Measurements from ENCODE around the gene ASXL1. TPM values are rescaled to one million over a fixed set of nuclear protein-coding genes. Genes with fewer than 3 reads are reported as not detected.

Gene ASXL1
- total RNA-seq, 6 experiments from 2014 or later, result 49.0 to 62.4 (median 54.4) TPM

DNA sequence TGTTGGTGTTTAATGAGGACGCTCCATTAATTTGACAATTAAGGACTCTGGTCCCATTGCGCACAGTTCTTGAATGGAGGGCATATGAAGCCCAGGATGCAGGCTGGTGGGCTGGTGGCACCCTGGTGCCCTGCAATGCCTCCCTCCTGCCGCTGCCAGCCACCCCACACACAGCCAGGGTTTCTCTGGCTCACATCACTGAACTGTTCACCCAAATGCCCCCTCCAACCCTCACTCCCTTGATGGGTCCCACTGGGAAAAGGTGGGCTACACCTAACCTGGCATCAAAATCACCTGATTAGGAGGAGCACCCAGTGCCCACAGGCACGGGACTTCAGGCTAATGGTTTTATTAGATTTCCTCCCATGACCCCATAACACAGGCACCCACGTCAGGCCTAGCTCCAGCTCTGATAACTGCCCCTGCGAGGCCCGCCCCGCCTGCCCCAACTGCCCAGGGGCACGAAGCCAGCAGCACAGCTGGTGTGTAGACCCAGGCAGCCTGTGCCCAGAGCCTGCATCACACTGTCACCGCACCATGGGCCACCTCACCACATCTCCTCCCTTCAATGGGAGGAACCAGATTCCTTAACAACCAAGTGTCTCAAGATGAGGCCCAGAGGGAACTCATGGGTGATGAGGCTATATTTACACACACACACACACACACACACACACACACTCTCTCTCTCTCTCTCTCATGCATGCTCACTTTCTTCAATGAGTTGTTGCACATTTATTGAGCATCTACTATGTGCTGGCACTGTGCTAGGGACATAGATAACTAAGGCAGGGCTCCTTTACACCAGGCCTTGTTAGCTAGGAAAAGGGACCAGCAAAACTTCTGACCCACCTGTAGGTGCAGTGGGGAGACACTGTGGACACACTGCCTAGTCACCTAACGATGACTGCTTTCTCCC lies 119.7 kb downstream of the ASXL1 start:
- Mint-ChIP-seq H3K36me3 (ENCODE audit: low read depth) (0 out of 2 replicates have a peak, but pooled peaks cover 4% of the 10 kb centered on the region), H3K4me1 (ENCODE audit: low read depth) (peaks cover 57% of the 10 kb centered on the region), H3K4me3 (no peak overlapping the region; the same call in 1 of the 2 replicates), H3K27me3 (ENCODE audit: insufficient read depth) (no peaks in the 10 kb centered on the region; the same call in 1 of the 2 replicates), H3K27ac (peak overlapping the region; percentile 54; the same call in 1 of the 2 replicates), H3K9me3 (no peaks in the 10 kb centered on the region)
- peak; percentile 24 for DNase-seq
- TF ChIP-seq, protein P1, sequence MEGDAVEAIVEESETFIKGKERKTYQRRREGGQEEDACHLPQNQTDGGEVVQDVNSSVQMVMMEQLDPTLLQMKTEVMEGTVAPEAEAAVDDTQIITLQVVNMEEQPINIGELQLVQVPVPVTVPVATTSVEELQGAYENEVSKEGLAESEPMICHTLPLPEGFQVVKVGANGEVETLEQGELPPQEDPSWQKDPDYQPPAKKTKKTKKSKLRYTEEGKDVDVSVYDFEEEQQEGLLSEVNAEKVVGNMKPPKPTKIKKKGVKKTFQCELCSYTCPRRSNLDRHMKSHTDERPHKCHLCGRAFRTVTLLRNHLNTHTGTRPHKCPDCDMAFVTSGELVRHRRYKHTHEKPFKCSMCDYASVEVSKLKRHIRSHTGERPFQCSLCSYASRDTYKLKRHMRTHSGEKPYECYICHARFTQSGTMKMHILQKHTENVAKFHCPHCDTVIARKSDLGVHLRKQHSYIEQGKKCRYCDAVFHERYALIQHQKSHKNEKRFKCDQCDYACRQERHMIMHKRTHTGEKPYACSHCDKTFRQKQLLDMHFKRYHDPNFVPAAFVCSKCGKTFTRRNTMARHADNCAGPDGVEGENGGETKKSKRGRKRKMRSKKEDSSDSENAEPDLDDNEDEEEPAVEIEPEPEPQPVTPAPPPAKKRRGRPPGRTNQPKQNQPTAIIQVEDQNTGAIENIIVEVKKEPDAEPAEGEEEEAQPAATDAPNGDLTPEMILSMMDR (IDR thresholded peaks at IDR 0.05), result no peak

DNA sequence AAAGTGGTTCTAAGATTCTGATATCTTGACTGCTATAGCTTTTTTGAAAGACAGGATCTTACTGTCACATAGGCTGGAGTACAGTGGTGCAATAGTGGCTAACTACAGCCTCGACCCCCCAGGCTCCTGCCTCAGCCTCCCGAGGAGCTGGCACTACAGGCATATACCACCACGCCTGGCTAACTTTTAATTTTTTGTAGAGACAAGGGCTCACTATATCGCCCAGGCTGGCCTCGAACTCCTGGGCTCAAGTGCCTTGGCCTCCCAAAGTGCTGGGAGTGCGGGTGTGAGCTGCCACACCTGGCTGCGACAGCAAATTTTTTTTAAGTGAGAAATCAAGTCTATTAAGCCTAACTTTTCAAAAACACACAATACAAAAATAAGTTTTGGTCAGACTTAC lies 120.4 kb downstream of the ASXL1 start:
- H3K4me3 Mint-ChIP-seq, result no peak overlapping the region
- no peaks in the 10 kb centered on the region; the same call in 1 of the 2 replicates for H3K27me3 Mint-ChIP-seq (ENCODE audit: insufficient read depth)
- no peak for DNase-seq
- H3K36me3 Mint-ChIP-seq (ENCODE audit: low read depth), result 0 out of 2 replicates have a peak, but pooled peaks cover 2% of the 10 kb centered on the region
- no peaks in the 10 kb centered on the region for H3K9me3 Mint-ChIP-seq
- H3K4me1 Mint-ChIP-seq (ENCODE audit: low read depth), result peaks cover 54% of the 10 kb centered on the region
- H3K27ac Mint-ChIP-seq, result no peak overlapping the region
- TF ChIP-seq, protein P1 (IDR thresholded peaks at IDR 0.05), result no peak

DNA sequence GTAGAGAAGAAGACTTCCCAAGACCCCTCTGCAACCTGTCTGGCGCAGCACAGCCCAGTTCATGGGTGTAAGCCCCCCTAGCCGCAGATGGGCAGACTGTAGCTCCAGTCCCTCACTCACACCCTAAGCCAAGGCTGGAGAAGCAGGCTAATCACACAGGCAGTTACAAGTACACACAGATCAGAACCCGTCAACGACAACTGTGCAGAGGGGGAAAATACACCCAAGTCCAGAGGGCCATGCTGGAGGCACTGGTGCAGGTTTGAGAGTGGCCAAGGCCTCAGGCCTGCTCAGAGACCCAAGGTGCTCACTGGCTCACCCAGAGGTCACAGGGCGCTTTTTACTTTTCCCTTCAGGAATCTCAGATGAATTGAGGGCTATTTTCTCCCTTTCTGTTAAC lies 120.9 kb downstream of the ASXL1 start:
- Mint-ChIP-seq H3K4me3 (no peak overlapping the region), H3K9me3 (no peaks in the 10 kb centered on the region), H3K36me3 (ENCODE audit: low read depth) (no peaks in the 10 kb centered on the region), H3K27ac (no peak overlapping the region), H3K4me1 (ENCODE audit: low read depth) (peaks cover 53% of the 10 kb centered on the region), H3K27me3 (ENCODE audit: insufficient read depth) (no peaks in the 10 kb centered on the region; the same call in 1 of the 2 replicates)
- DNase-seq, result no peak
- TF ChIP-seq, protein P1 (IDR thresholded peaks at IDR 0.05), result no peak

DNA sequence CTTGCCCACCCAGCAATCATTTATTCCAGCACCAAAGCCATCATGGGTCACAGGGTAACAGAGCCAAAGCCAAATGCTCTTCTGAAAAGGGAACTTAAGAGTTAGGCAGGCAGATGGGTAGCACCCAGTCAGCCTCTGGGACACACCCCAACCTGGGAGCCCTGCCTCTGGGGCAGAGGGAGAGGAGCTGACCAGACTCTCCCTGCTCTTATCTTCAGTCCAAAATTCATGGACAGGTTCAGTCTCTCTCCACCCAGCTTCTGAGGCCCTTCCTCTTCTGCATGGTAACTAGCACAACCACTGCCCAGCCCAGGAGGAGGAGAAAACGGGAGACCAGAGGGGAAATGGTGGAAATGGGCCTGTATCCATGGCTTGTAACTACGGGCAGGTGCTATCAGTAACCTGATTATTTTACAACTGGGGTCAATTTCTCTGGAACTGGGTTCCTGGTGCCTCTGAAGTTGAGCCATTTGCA lies 121.6 kb downstream of the ASXL1 start:
- Mint-ChIP-seq H3K27me3 (ENCODE audit: insufficient read depth) (no peaks in the 10 kb centered on the region; the same call in 1 of the 2 replicates), H3K27ac (no peak overlapping the region), H3K4me3 (no peak overlapping the region), H3K4me1 (ENCODE audit: low read depth) (peaks cover 48% of the 10 kb centered on the region), H3K36me3 (ENCODE audit: low read depth) (no peaks in the 10 kb centered on the region), H3K9me3 (no peaks in the 10 kb centered on the region)
- TF ChIP-seq, protein P1 (IDR thresholded peaks at IDR 0.05), result no peak
- DNase-seq, result no peak

DNA sequence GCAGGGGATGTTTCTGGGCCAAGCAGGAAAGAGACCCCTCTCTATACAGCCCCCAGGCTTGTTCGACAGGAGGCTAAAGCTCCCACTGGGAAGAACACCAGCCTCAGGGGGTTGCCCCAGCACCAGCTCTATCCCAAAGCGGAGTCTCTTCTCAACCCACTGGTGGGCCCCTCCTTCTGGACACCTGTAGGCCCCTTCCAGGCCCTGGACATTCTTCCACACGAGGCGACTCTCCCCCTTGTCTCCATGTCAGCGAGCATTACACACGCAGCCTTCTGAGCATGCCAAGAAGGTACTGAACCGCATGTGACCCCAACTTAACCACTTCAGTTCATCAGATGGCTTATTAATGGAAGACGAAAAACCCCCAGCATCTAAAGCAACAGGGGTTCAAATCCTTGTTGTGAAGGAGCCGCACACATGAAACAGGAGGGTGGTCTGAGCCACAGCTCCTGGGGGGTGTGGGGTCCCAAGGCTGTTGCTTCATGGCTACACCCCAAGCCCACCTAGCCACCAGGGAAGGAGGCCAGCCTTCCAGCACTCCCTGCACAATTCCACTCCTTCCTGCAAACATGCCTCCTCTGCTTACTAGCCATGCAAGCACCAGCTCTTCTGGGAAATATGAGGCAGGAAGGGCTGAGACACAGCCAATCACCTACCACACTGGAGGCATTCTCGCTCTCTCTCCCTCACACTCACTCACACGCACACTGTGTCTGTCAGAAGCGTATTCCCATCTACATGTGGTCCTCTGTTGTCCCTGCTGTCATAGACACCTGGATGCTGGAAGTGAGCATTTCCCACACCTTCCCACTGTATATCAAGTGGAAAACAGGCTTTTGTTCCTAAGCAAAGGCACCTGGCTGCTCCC lies 122.5 kb downstream of the ASXL1 start:
- Mint-ChIP-seq H3K27ac (peak overlapping the region; percentile 32; the same call in 1 of the 2 replicates), H3K9me3 (no peaks in the 10 kb centered on the region), H3K4me3 (no peak overlapping the region), H3K36me3 (ENCODE audit: low read depth) (no peaks in the 10 kb centered on the region), H3K4me1 (ENCODE audit: low read depth) (peaks cover 50% of the 10 kb centered on the region), H3K27me3 (ENCODE audit: insufficient read depth) (peaks cover 2% of the 10 kb centered on the region; the same call in 1 of the 2 replicates)
- no peak for DNase-seq
- TF ChIP-seq, protein P1 (IDR thresholded peaks at IDR 0.05), result no peak
